ENCODE results near the gene LRRC42.

Gene LRRC42

GRCh38 chr1:53942127-53942957 lies 3.8 kb upstream of the LRRC42 start:
- DNase-seq (ENCODE audit: low read depth): no peak

GRCh38 chr1:53943090-53943489 lies 3.1 kb upstream of the LRRC42 start:
- no peak for DNase-seq (ENCODE audit: low read depth)

GRCh38 chr1:53943490-53944043 lies 2.6 kb upstream of the LRRC42 start:
- no peak for DNase-seq (ENCODE audit: low read depth)

GRCh38 chr1:53944469-53945182 lies 1.5 kb upstream of the LRRC42 start:
- DNase-seq (ENCODE audit: low read depth): no peak

- DNase-seq (ENCODE audit: low read depth): no peak
Observed at GRCh38 chr1:53945183-53945432, 1.0 kb upstream of the LRRC42 start.

- peak; percentile 94 for DNase-seq (ENCODE audit: low read depth)
Observed at GRCh38 chr1:53945433-53946251, 508 bp upstream of the LRRC42 start, which contains the start of gene IFT25. IFT25 (minus strand) TSS chr1:53945699; CDS start chr1:53940082, 5,617 bp downstream.

GRCh38 chr1:53947172-53947907 lies 1.2 kb downstream of the LRRC42 start:
- no peak for DNase-seq (ENCODE audit: low read depth)

GRCh38 chr1:53948291-53948690 lies 2.1 kb downstream of the LRRC42 start:
- DNase-seq (ENCODE audit: low read depth): no peak

- no peak for DNase-seq (ENCODE audit: low read depth)
Observed at GRCh38 chr1:53949023-53949990, 3.2 kb downstream of the LRRC42 start.

- no peak for DNase-seq (ENCODE audit: low read depth)
Observed at GRCh38 chr1:53951697-53952096, 5.5 kb downstream of the LRRC42 start.

- DNase-seq (ENCODE audit: low read depth): no peak
Observed at GRCh38 chr1:53954128-53954527, 8.0 kb downstream of the LRRC42 start.

- DNase-seq (ENCODE audit: low read depth): no peak
Observed at GRCh38 chr1:53956308-53957168, 10.4 kb downstream of the LRRC42 start.

- no peak for DNase-seq (ENCODE audit: low read depth)
Observed at GRCh38 chr1:53957194-53957818, 11.2 kb downstream of the LRRC42 start.

- no peak for DNase-seq (ENCODE audit: low read depth)
Observed at GRCh38 chr1:53959664-53960250, 13.6 kb downstream of the LRRC42 start.

- DNase-seq (ENCODE audit: low read depth): no peak
Observed at GRCh38 chr1:53962395-53962794, 16.2 kb downstream of the LRRC42 start.

- no peak for DNase-seq (ENCODE audit: low read depth)
Observed at GRCh38 chr1:53963460-53963859, 17.3 kb downstream of the LRRC42 start.

GRCh38 chr1:53964109-53964508 lies 18.0 kb downstream of the LRRC42 start:
- no peak for DNase-seq (ENCODE audit: low read depth)

- no peak for DNase-seq (ENCODE audit: low read depth)
Observed at GRCh38 chr1:53966794-53967193, 20.6 kb downstream of the LRRC42 start.
